ENCODE measurements around the gene ANKRD30B. TPM values are rescaled to one million over a fixed set of nuclear protein-coding genes. Genes with fewer than 3 reads are reported as not detected.
"Not testable (repeated sequence)": the region's sequence is repeated elsewhere in the genome, so short reads cannot be mapped to it uniquely, and the experiment has no call there.

The ANKRD30B gene
- total RNA-seq, 2 experiments from 2014 or later: not detected

DNA sequence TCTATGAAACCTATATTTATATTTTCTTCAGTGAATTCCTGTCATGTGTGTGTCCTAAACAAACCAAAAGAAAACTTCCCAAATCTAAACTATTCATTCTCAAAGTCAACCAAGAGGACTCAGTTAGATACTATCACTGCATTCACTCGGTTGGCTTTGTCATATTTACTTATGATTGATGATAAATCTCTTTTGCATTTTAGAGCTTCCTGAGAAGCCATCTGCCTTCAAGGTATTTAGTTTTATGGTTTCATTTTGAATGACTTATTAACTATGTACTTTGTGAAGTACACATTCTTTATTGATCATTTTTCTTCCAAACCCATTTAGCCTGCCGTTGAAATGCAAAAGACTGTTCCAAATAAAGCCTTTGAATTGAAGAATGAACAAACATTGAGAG, 36.2 kb downstream of the ANKRD30B start:
- H3K4me1 Mint-ChIP-seq (ENCODE audit: low read depth): no peaks in the 10 kb centered on the region
- CTCF ChIA-PET: no interaction called here
- H3K27ac Mint-ChIP-seq: no peak overlapping the region
- TF ChIP-seq, protein P1, sequence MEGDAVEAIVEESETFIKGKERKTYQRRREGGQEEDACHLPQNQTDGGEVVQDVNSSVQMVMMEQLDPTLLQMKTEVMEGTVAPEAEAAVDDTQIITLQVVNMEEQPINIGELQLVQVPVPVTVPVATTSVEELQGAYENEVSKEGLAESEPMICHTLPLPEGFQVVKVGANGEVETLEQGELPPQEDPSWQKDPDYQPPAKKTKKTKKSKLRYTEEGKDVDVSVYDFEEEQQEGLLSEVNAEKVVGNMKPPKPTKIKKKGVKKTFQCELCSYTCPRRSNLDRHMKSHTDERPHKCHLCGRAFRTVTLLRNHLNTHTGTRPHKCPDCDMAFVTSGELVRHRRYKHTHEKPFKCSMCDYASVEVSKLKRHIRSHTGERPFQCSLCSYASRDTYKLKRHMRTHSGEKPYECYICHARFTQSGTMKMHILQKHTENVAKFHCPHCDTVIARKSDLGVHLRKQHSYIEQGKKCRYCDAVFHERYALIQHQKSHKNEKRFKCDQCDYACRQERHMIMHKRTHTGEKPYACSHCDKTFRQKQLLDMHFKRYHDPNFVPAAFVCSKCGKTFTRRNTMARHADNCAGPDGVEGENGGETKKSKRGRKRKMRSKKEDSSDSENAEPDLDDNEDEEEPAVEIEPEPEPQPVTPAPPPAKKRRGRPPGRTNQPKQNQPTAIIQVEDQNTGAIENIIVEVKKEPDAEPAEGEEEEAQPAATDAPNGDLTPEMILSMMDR (IDR thresholded peaks at IDR 0.05): no peak
- H3K27me3 Mint-ChIP-seq: peaks cover 1% of the 10 kb centered on the region
- POLR2A ChIA-PET: no interaction called here
- no peak for ATAC-seq
- no peaks in the 10 kb centered on the region for H3K36me3 Mint-ChIP-seq (ENCODE audit: low read depth)
- no peak for DNase-seq
- no peak overlapping the region for H3K4me3 Mint-ChIP-seq
- intact Hi-C loops (cut with micrococcal nuclease): no loop called here
- H3K9me3 Mint-ChIP-seq: peaks cover 2% of the 10 kb centered on the region

DNA sequence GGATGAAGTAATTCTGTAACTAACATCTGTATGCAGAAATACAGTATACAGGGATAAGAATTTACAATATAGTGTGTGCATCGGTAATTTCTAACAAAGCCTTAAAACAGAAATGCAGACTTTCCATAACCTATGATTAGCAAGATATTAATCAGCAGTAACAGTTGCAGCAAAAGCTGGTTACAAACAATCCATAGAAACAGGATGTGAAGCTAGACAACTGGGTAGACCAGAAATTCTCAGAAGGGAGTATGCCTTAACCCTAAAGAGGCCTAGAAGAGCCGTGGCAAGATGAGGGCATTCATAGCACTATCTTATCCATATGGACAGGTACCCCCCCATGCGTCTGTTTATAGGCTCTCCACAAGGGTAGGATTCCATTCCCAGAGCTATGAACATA, 48.9 kb downstream of the ANKRD30B start:
- H3K4me3 Mint-ChIP-seq; POLR2A ChIA-PET; CTCF ChIA-PET; H3K27me3 Mint-ChIP-seq; intact Hi-C loops (cut with micrococcal nuclease); H3K27ac Mint-ChIP-seq; H3K9me3 Mint-ChIP-seq; H3K4me1 Mint-ChIP-seq (ENCODE audit: low read depth); H3K36me3 Mint-ChIP-seq (ENCODE audit: low read depth); ATAC-seq; DNase-seq: not testable (repeated sequence)

DNA sequence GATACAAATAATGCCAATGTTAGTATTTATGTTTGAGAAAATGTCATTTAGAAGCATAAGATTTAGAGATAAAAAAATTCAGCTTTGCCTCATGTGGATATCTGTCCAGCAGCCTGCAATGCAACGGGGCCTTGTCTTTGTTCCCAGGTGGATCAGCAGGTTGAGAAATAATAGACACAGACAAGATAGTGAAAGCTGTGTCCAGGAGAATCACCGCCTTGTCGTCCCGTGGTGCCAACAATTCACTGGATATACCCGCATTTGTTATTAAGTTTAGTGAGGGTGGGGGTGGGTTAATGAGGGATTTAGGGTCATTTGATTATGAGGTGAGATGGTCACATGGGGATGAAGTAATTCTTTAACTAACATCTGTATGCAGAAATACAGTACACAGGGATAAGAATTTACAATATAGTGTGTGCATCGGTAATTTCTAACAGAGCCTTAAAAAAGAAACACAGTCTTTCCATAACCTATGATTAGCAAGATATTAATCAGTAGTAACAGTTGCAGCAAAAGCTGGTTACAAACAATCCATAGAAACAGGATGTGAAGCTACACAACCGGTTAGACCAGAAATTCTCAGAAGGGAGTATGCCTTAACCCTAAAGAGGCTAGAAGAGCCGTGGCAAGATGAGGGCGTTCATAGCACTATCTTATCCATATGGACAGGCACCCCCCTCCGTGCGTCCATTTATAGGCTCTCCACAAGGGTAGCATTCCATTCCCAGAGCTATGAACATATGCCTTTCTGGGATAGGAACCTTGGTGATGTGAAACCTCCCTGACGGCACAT, 50.2 kb downstream of the ANKRD30B start:
- H3K36me3 Mint-ChIP-seq (ENCODE audit: low read depth); H3K4me3 Mint-ChIP-seq; H3K27ac Mint-ChIP-seq; H3K9me3 Mint-ChIP-seq; POLR2A ChIA-PET; DNase-seq; CTCF ChIA-PET; intact Hi-C loops (cut with micrococcal nuclease); H3K4me1 Mint-ChIP-seq (ENCODE audit: low read depth); ATAC-seq; H3K27me3 Mint-ChIP-seq: not testable (repeated sequence)

DNA sequence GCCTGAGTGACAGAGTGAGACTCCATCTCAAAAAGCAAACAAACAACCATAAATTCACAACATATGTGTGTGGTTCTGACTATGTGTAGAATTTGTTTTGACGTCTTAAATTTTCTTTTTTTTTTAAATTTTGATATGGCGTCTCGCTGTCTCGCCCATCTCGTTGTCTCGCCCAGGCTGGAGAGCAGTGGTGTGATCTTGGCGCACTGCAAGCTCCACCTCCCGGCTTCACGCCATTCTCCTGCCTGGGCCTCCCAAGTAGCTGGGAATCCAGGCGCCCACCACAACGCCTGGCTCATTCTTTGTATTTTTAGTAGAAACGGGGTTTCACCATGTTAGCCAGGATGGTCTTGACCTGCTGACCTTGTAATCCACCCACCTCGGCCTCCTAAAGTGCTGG, 63.1 kb downstream of the ANKRD30B start:
- H3K9me3 Mint-ChIP-seq; H3K27me3 Mint-ChIP-seq; H3K36me3 Mint-ChIP-seq (ENCODE audit: low read depth); CTCF ChIA-PET; intact Hi-C loops (cut with micrococcal nuclease); DNase-seq; H3K4me3 Mint-ChIP-seq; H3K4me1 Mint-ChIP-seq (ENCODE audit: low read depth); H3K27ac Mint-ChIP-seq; ATAC-seq; POLR2A ChIA-PET: not testable (repeated sequence)

DNA sequence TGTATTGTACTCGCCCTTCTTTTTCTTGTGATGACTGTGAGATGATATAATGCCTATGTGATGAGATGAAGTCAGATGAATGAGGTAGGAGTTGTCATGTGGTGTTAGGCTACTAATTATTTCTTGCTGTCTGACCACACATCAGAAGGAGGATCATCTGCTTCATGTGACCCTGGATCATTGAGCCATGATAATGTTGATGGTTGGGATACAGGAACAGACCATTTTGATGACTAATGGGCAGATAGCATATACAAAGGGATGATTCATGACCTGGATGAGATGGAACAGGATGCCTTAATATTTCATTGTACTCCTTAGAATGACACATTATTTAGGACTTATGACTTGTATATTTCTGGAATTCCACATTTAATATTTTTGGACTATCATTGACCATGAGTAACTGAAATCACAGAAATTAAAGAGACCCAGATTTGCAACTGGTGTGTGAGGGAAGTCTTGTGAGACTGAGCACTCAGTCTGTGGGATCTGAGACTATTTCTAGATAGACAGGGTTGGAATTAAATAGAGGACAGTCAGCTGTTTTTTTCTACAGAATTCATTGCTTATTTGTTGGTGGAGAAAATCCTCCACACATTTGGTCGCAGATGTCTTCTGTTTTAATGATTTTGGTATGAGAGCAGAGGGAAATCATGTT, 79.1 kb downstream of the ANKRD30B start:
- intact Hi-C loops (cut with micrococcal nuclease); H3K27ac Mint-ChIP-seq; H3K27me3 Mint-ChIP-seq; H3K4me1 Mint-ChIP-seq (ENCODE audit: low read depth); ATAC-seq; CTCF ChIA-PET; DNase-seq; H3K36me3 Mint-ChIP-seq (ENCODE audit: low read depth); POLR2A ChIA-PET; H3K4me3 Mint-ChIP-seq; H3K9me3 Mint-ChIP-seq: not testable (repeated sequence)

DNA sequence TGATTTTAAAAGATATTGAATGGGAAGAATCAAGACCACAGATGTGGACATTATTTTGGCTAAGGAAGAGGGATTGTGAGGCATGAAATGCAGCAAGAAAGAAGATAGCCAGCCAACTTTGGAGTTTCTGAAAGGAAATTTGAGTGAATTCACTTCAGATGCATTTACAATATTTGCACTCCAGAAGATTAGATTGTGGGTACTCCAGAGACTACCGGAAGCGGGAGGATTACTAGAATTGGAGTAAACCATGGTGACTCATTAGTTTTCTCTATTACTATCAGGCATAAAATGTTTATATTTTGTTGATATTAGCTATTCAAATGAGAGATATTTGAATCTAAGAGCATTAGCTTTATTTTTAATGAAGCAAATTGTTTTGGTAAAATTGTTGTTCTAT, 93.6 kb downstream of the ANKRD30B start:
- H3K36me3 Mint-ChIP-seq (ENCODE audit: low read depth); DNase-seq; ATAC-seq; H3K4me1 Mint-ChIP-seq (ENCODE audit: low read depth); H3K27me3 Mint-ChIP-seq; H3K27ac Mint-ChIP-seq; H3K9me3 Mint-ChIP-seq; H3K4me3 Mint-ChIP-seq; POLR2A ChIA-PET; intact Hi-C loops (cut with micrococcal nuclease); CTCF ChIA-PET: not testable (repeated sequence)

DNA sequence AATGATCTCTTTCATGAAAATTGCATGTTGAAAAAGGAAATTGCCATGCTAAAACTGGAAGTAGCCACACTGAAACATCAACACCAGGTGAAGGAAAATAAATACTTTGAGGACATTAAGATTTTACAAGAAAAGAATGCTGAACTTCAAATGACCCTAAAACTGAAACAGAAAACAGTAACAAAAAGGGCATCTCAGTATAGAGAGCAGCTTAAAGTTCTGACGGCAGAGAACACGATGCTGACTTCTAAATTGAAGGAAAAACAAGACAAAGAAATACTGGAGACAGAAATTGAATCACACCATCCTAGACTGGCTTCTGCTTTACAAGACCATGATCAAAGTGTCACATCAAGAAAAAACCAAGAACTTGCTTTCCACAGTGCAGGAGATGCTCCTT, 103.6 kb downstream of the ANKRD30B start:
- H3K4me1 Mint-ChIP-seq (ENCODE audit: low read depth); CTCF ChIA-PET; ATAC-seq; H3K4me3 Mint-ChIP-seq; H3K36me3 Mint-ChIP-seq (ENCODE audit: low read depth); H3K9me3 Mint-ChIP-seq; H3K27me3 Mint-ChIP-seq; POLR2A ChIA-PET; intact Hi-C loops (cut with micrococcal nuclease); DNase-seq; H3K27ac Mint-ChIP-seq: not testable (repeated sequence)

DNA sequence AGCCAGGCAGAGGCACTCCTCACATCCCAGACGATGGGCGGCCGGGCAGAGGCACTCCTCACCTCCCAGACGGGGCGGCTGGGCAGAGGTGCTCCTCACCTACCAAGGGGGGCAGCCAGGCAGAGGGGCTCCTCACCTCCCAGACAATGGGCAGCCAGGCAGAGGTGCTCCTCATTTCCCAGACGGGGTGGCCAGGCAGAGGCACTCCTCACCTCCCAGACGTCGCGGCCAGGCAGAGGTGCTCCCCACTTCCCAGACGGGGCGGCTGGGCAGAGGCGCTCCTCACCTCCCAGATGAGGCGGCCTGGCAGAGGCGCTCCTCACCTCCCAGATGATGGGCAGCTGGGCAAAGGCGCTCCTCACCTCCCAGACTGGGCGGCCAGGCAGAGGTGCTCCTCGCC, 107.7 kb downstream of the ANKRD30B start:
- POLR2A ChIA-PET; H3K27me3 Mint-ChIP-seq; ATAC-seq; H3K4me1 Mint-ChIP-seq (ENCODE audit: low read depth); intact Hi-C loops (cut with micrococcal nuclease); H3K27ac Mint-ChIP-seq; H3K36me3 Mint-ChIP-seq (ENCODE audit: low read depth); H3K9me3 Mint-ChIP-seq; DNase-seq; CTCF ChIA-PET; H3K4me3 Mint-ChIP-seq: not testable (repeated sequence)

DNA sequence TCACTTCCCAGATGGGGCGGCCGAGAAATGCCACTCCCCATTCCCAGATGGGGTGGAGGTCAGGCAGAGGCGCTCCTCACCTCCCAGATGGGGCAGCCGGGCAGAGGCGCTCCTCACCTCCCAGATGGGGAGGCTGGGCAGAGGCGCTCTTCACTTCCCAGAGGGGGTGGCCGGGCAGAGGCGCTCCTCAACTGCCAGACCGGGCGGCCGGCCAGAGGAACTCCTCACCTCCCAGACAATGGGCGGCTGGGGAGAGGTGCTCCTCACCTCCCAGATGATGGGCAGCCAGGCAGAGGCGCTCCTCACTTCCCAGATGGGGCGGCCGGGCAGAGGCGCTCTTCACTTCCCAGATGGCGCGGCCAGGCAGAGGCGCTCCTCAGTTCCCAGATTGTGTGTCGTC, 108.3 kb downstream of the ANKRD30B start:
- H3K9me3 Mint-ChIP-seq; H3K36me3 Mint-ChIP-seq (ENCODE audit: low read depth); H3K4me1 Mint-ChIP-seq (ENCODE audit: low read depth); H3K4me3 Mint-ChIP-seq; DNase-seq; ATAC-seq; H3K27me3 Mint-ChIP-seq; intact Hi-C loops (cut with micrococcal nuclease); H3K27ac Mint-ChIP-seq; POLR2A ChIA-PET; CTCF ChIA-PET: not testable (repeated sequence)

DNA sequence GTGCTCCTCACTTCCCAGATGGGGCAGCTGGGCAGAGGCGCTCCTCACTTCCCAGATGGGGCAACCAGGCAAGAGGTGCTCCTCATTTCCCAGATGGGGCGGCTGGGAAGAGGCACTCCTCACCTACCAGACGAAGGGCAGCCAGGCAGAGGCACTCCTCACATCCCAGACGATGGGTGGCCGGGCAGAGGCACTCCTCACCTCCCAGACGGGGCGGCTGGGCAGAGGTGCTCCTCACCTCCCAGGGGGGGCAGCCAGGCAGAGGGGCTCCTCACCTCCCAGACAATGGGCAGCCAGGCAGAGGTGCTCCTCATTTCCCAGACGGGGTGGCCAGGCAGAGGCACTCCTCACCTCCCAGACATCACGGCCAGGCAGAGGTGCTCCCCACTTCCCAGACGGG, 110.5 kb downstream of the ANKRD30B start:
- CTCF ChIA-PET; H3K36me3 Mint-ChIP-seq (ENCODE audit: low read depth): not testable (repeated sequence)

DNA sequence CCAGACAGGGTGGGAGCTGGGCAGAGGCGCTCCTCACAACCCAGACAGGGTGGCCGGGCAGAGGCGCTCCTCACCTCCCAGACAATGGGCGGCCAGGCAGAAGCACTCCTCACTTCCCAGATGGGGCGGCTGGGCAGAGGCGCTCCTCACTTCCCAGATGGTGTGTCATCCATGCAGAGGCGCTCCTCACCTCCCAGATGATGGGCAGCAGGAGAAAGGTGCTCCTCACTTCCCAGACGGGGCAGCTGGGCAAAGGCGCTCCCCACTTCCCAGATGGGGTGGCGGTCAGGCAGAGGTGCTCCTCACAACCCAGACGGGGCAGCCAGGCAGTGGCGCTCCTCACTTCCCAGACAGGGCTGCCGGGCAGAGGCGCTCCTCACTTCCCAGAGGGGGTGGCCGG, 112.0 kb downstream of the ANKRD30B start:
- H3K27me3 Mint-ChIP-seq; CTCF ChIA-PET; intact Hi-C loops (cut with micrococcal nuclease); H3K36me3 Mint-ChIP-seq (ENCODE audit: low read depth); POLR2A ChIA-PET; H3K27ac Mint-ChIP-seq; H3K4me3 Mint-ChIP-seq; ATAC-seq; H3K4me1 Mint-ChIP-seq (ENCODE audit: low read depth); H3K9me3 Mint-ChIP-seq; DNase-seq: not testable (repeated sequence)

More for the DNA sequence above, 110.5 kb downstream of the ANKRD30B start:
- DNase-seq; H3K4me1 Mint-ChIP-seq (ENCODE audit: low read depth); POLR2A ChIA-PET; ATAC-seq; H3K27ac Mint-ChIP-seq; H3K4me3 Mint-ChIP-seq; H3K27me3 Mint-ChIP-seq; H3K9me3 Mint-ChIP-seq; intact Hi-C loops (cut with micrococcal nuclease): not testable (repeated sequence)
